SK-N-SH (cell line): ENCODE data around the gene PRLR. TPM values are rescaled to one million over a fixed set of nuclear protein-coding genes. Genes with fewer than 3 reads are reported as not detected.
A peak's percentile ranks its signal among the peaks of the same experiment; 100 is the strongest.

ENCODE experiments used
- CTCF ChIA-PET: fragments of 300-600, 350-600 bp; formaldehyde crosslinking; extraction: SDS; loops from one replicate; lab custom pipeline; 2021; lab: Yijun Ruan, JAX
- POLR2A ChIA-PET: fragments of 350-600 bp; sonication (Branson Sonifier 250); formaldehyde crosslinking; extraction: SDS; loops from one replicate; lab custom pipeline; 2020; ENCODE audit warnings: antibody characterized with exemption, inconsistent platforms; lab: Yijun Ruan, JAX
- DNase-seq: peaks from one replicate; pipeline ENCODE4 v3.0.0; 2012
- H2AFZ ChIP-seq: fragments of 200-600 bp; sonication (generic); 2 replicates; pipeline ENCODE4 v1.8.1; 2016; ENCODE audit warnings: antibody characterized with exemption, mild to moderate bottlenecking, low read depth
- H3F3A ChIP-seq: fragments of 200-600 bp; sonication (generic); replicated peaks from 2 replicates; pipeline ENCODE3; 2016; ENCODE audit warnings: antibody characterized with exemption, mild to moderate bottlenecking; ENCODE audit not compliant: insufficient read depth
- H3K27ac ChIP-seq, 2 experiments: fragments of 200-500 bp in 1 of 2; fragments of 200-600 bp in 1 of 2; sonication (Bioruptor generic) in 1 of 2; sonication (generic), shearing (Covaris generic) in 1 of 2; 2 replicates each; pipeline versions ENCODE4 v1.5.1 to v1.6.1; 2014 to 2016; ENCODE audit warnings: low read depth in 2 of 2, inconsistent platforms in 1 of 2, low read length in 1 of 2, mild to moderate bottlenecking in 1 of 2, mixed read lengths in 1 of 2
- H3K27me3 ChIP-seq: fragments of 200-600 bp; sonication (generic), shearing (Covaris generic); 2 replicates; pipeline ENCODE4 v1.6.1; 2016; ENCODE audit warnings: mixed run types; ENCODE audit not compliant: insufficient read depth
- H3K36me3 ChIP-seq, 2 experiments: fragments of 200-500 bp in 1 of 2; fragments of 200-600 bp in 1 of 2; sonication (Bioruptor generic) in 1 of 2; sonication (generic) in 1 of 2; replicated peaks in 1 of 2; 2 replicates each; pipeline versions ENCODE3 to v1.5.1; 2014 to 2016; ENCODE audit warnings: low read length in 1 of 2, mild to moderate bottlenecking in 1 of 2; ENCODE audit not compliant: insufficient read depth in 2 of 2, control insufficient read depth in 1 of 2
- H3K4me1 ChIP-seq, 2 experiments: fragments of 200-500 bp in 1 of 2; fragments of 200-600 bp in 1 of 2; sonication (Bioruptor generic) in 1 of 2; sonication (generic), shearing (Covaris generic) in 1 of 2; 2 replicates each; pipeline versions ENCODE4 v1.5.1 to v1.6.1; 2014 to 2016; ENCODE audit warnings: low read depth in 1 of 2, low read length in 1 of 2, mixed run types in 1 of 2; ENCODE audit not compliant: insufficient read depth in 2 of 2, control insufficient read depth in 1 of 2
- H3K4me2 ChIP-seq: fragments of 200-600 bp; sonication (generic), shearing (Covaris generic); 2 replicates; pipeline ENCODE4 v1.6.1; 2017; ENCODE audit warnings: mixed run types
- H3K4me3 ChIP-seq, 2 experiments: fragments of 200-500 bp in 1 of 2; fragments of 200-600 bp in 1 of 2; sonication (Bioruptor generic) in 1 of 2; sonication (generic), shearing (Covaris generic) in 1 of 2; 2 replicates each; pipeline versions ENCODE4 v1.5.1 to v1.8.1; 2014 to 2016; ENCODE audit warnings: low read depth in 2 of 2, inconsistent platforms in 1 of 2, low read length in 1 of 2, mild to moderate bottlenecking in 1 of 2, mixed read lengths in 1 of 2, moderate library complexity in 1 of 2
- H3K79me2 ChIP-seq: fragments of 200-600 bp; sonication (generic); 2 replicates; pipeline ENCODE4 v1.8.1; 2017; ENCODE audit warnings: mild to moderate bottlenecking; ENCODE audit not compliant: insufficient read depth
- H3K9ac ChIP-seq: fragments of 200-600 bp; sonication (generic); 2 replicates; pipeline ENCODE4 v1.6.1; 2017; ENCODE audit warnings: mixed run types
- H3K9me2 ChIP-seq: fragments of 200-600 bp; sonication (generic); 2 replicates; pipeline ENCODE4 v1.6.1; 2017; ENCODE audit warnings: mixed run types
- H3K9me3 ChIP-seq: fragments of 200-600 bp; sonication (generic); 2 replicates; pipeline ENCODE4 v1.6.1; 2017; ENCODE audit warnings: mixed run types, mild to moderate bottlenecking, moderate library complexity
- H4K20me1 ChIP-seq: fragments of 200-600 bp; sonication (generic); 2 replicates; pipeline ENCODE4 v1.6.1; 2017; ENCODE audit warnings: mild to moderate bottlenecking, mixed run types; ENCODE audit not compliant: insufficient read depth
- ELF1 ChIP-seq: IDR thresholded peaks from 2 replicates; pipeline ENCODE4 v1.4.0; 2012
- EP300 ChIP-seq, 2 experiments: IDR thresholded peaks; 2 replicates each; pipeline versions ENCODE4 v1.4.0 to v1.6.1; 2012; ENCODE audit warnings: borderline replicate concordance in 1 of 2, low read depth in 1 of 2, low read length in 1 of 2
- FOXJ3 ChIP-seq: sonication (generic); formaldehyde crosslinking; IDR thresholded peaks from 2 replicates; pipeline ENCODE4 v1.5.1; 2020; ENCODE audit warnings: mild to moderate bottlenecking, missing genetic modification reagents
- MXI1 ChIP-seq: IDR thresholded peaks from 2 replicates; pipeline ENCODE4 v1.6.1; 2012; ENCODE audit warnings: mild to moderate bottlenecking, low read depth, low read length, improper control_type of control experiment
- RCOR1 ChIP-seq: fragments of 150-350 bp; IDR thresholded peaks from 2 replicates; pipeline ENCODE4 v1.6.1; 2017; ENCODE audit warnings: antibody characterized with exemption, low read length
- REST ChIP-seq: IDR thresholded peaks from 2 replicates; pipeline ENCODE4 v1.6.1; 2012; ENCODE audit warnings: mild to moderate bottlenecking, low read depth, low read length, moderate library complexity
- WGBS: methylation state at CpG from one replicate; pipeline ENCODE4 v1.1.6; 2017; ENCODE audit warnings: low lambda C conversion rate; 5-methylcytosine and 5-hydroxymethylcytosine counted together
- polyA plus RNA-seq, 3 experiments: library from polyadenylated mRNA; depleted of rRNA; stranded (reverse); fragments of >200 nt; gene quantifications; 2 replicates each; pipeline ENCODE4 v1.2.3, GENCODE V29; 2012

Gene PRLR
- polyA plus RNA-seq, 1 of the 3 experiments (the other 2 are of a cell fraction) = 0.13 TPM

DNA sequence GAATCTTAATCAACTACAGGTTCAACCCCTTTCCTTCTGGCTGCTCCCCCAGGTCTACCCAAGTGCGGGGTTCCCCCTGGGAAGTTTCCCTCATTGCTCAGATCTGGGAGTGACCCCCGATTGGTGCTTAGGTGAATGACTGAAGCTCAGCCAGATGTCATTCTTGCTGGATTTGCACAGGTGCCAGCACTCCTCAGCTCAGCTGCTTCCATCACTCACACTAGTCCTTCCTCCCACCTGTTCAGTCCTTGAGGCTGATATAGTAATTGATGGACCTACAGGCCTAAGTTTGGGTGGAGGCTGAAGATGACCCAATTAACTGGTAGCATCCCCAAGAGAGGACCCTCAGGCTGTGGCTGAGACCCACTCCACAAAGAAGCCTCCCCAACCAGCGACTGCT is 32.9 kb downstream of the PRLR start:
- TF ChIP-seq RCOR1 = no peak
- TF ChIP-seq EP300 (IDR thresholded peaks at IDR 0.05; ENCODE audit: borderline replicate concordance in 1 of 2, low read depth in 1 of 2, low read length in 1 of 2) = no peak
- no peak for TF ChIP-seq ELF1
- Histone ChIP-seq H3K27me3 (peaks cover 27% of the 10 kb centered on the region), H3K4me2 (peak overlapping the region; percentile 48; the same call in 1 of the 2 replicates), H3K9ac (no peak overlapping the region), H3K4me3 (no peak overlapping the region), H3K27ac (no peak overlapping the region), H4K20me1 (no peaks in the 10 kb centered on the region), H3K9me2 (no peaks in the 10 kb centered on the region), H3K36me3 (no peaks in the 10 kb centered on the region), H3K9me3 (no peaks in the 10 kb centered on the region), H3K4me1 (peaks cover 0 to 10% of the 10 kb centered on the region in 2 experiments; a peak in 1 of 4 replicates), H2AFZ (no peak overlapping the region), H3K79me2 (no peaks in the 10 kb centered on the region), H3F3A (no peaks in the 10 kb centered on the region)
- 24% methylated on average over 3 of the region's 3 CpGs for WGBS
- CTCF ChIA-PET = interaction anchor here (1.3 kb wide), 1 partner anchor 15 kb away, joined by 3 read pairs; no protein-coding TSS in a partner anchor
- POLR2A ChIA-PET = no interaction called here
- DNase-seq = no peak

GRCh38 chr5:35195472-35195852 is 34.8 kb downstream of the PRLR start:
- no peaks in the 10 kb centered on the region for H4K20me1 ChIP-seq
- no peak overlapping the region for H3K4me3 ChIP-seq
- no peak for DNase-seq
- no peaks in the 10 kb centered on the region for H3K79me2 ChIP-seq
- H3K27me3 ChIP-seq = peaks cover 32% of the 10 kb centered on the region
- H2AFZ ChIP-seq = no peak overlapping the region
- H3K36me3 ChIP-seq = no peaks in the 10 kb centered on the region
- H3K9ac ChIP-seq = no peak overlapping the region
- ChIA-PET POLR2A (no interaction called here), CTCF (interaction anchor here (2.4 kb wide), 1 partner anchor 12 kb away, joined by 9 read pairs; no protein-coding TSS in a partner anchor)
- no peaks in the 10 kb centered on the region for H3F3A ChIP-seq
- H3K27ac ChIP-seq = no peak overlapping the region
- 40% methylated on average over 5 of the region's 5 CpGs for WGBS
- no peak overlapping the region for H3K4me2 ChIP-seq
- H3K4me1 ChIP-seq = peaks cover 0 to 10% of the 10 kb centered on the region in 2 experiments; a peak in 1 of 4 replicates
- no peaks in the 10 kb centered on the region for H3K9me2 ChIP-seq
- TF ChIP-seq REST (no peak), FOXJ3 (CRISPR knock-in tag) (no peak), MXI1 (no peak)
- H3K9me3 ChIP-seq = no peaks in the 10 kb centered on the region
